B cell (primary cell): Measurements from ENCODE around the gene GDF9. TPM values are rescaled to one million over a fixed set of nuclear protein-coding genes. Genes with fewer than 3 reads are reported as not detected.

Experiments used
- ATAC-seq: fragments of 200-7000 bp; cut with Tn5 transposase; one replicate; pipeline ENCODE4 v1.10.0; 2021; ENCODE audit warnings: low read depth, mild to moderate bottlenecking, moderate number of reproducible peaks, moderate library complexity
- CTCF ChIA-PET: fragments of 350-600 bp; sonication (Branson Sonifier 250); formaldehyde crosslinking; loops from one replicate; lab custom pipeline; 2021; ENCODE audit warnings: antibody characterized with exemption, inconsistent platforms; lab: Charles Lee
- POLR2A ChIA-PET: fragments of 350-600 bp; sonication (Branson Sonifier 250); formaldehyde crosslinking; loops from one replicate; lab custom pipeline; 2021; ENCODE audit warnings: antibody characterized with exemption; lab: Charles Lee
- DNase-seq: peaks from one replicate; pipeline ENCODE4 v3.0.0; 2013
- H2AFZ ChIP-seq: 2 replicates; pipeline ENCODE4 v1.6.1; 2012; ENCODE audit warnings: mild to moderate bottlenecking, low read depth, low read length; ENCODE audit not compliant: insufficient read depth, poor library complexity, severe bottlenecking
- H3K27ac ChIP-seq, 2 donors: 1 replicate in 1 of 2; 2 replicates in 1 of 2; pipeline ENCODE4 v1.5.1; 2012 to 2013; ENCODE audit warnings: low read length in 2 of 2, mild to moderate bottlenecking in 2 of 2, moderate library complexity in 1 of 2
- H3K27me3 ChIP-seq, 4 experiments: fragments of 200-600 bp in 1 of 4; sonication (generic) in 1 of 4; replicated peaks in 1 of 4; 1 replicate in 2 of 4; 2 replicates in 2 of 4; pipeline versions ENCODE4 v1.6.1 to v1.7.0; 2013 to 2016; ENCODE audit warnings: low read length in 3 of 4, mild to moderate bottlenecking in 2 of 4, mixed read lengths in 1 of 4, moderate library complexity in 1 of 4; ENCODE audit not compliant: insufficient read depth in 4 of 4, control insufficient read depth in 3 of 4; ENCODE audit errors: control extremely low read depth in 1 of 4
- H3K36me3 ChIP-seq, 2 experiments: replicated peaks in 1 of 2; 1 replicate in 1 of 2; 2 replicates in 1 of 2; pipeline versions ENCODE4 v1.6.1 to v1.7.1; 2013; ENCODE audit warnings: low read length in 1 of 2; ENCODE audit not compliant: insufficient read depth in 2 of 2, control insufficient read depth in 1 of 2; ENCODE audit errors: control extremely low read depth in 1 of 2, extremely low read depth in 1 of 2
- H3K4me1 ChIP-seq, 2 donors: fragments of 200-600 bp in 1 of 2; sonication (generic) in 1 of 2; 1 replicate in 1 of 2; 2 replicates in 1 of 2; pipeline versions ENCODE4 v1.5.1 to v1.6.1; 2013 to 2017; ENCODE audit warnings: low read length in 2 of 2; ENCODE audit not compliant: control insufficient read depth in 2 of 2, insufficient read depth in 2 of 2
- H3K4me2 ChIP-seq: replicated peaks from 2 replicates; pipeline ENCODE3; 2012; ENCODE audit warnings: mild to moderate bottlenecking, low read depth, low read length; ENCODE audit not compliant: poor library complexity, severe bottlenecking
- H3K4me3 ChIP-seq, 5 experiments: fragments of 200-600 bp in 1 of 5; sonication (generic) in 1 of 5; 1 replicate in 3 of 5; 2 replicates in 2 of 5; pipeline versions ENCODE4 v1.5.1 to v1.7.0; 2011 to 2016; ENCODE audit warnings: low read length in 4 of 5, mild to moderate bottlenecking in 4 of 5, low read depth in 2 of 5, control low read depth in 1 of 5, moderate library complexity in 1 of 5; ENCODE audit not compliant: insufficient read depth in 1 of 5; ENCODE audit errors: control extremely low read depth in 1 of 5, extremely low read depth in 1 of 5
- H3K79me2 ChIP-seq: fragments of 200-600 bp; sonication (generic); one replicate; pipeline ENCODE4 v1.6.0; 2016; ENCODE audit warnings: low read length; ENCODE audit not compliant: control insufficient read depth, insufficient read depth
- H3K9ac ChIP-seq: fragments of 200-600 bp; sonication (generic); 2 replicates; pipeline ENCODE4 v1.6.1; 2017; ENCODE audit warnings: mild to moderate bottlenecking, low read length, moderate library complexity
- H3K9me3 ChIP-seq, 3 donors: one replicate each; pipeline versions ENCODE4 v1.6.1 to v1.7.1; 2013; ENCODE audit warnings: low read length in 2 of 3; ENCODE audit not compliant: control insufficient read depth in 2 of 3, insufficient read depth in 1 of 3; ENCODE audit errors: control extremely low read depth in 1 of 3
- H4K20me1 ChIP-seq: 2 replicates; pipeline ENCODE4 v1.6.0; 2012; ENCODE audit warnings: mild to moderate bottlenecking, low read length; ENCODE audit not compliant: insufficient read depth, control insufficient read depth, poor library complexity, severe bottlenecking
- H3K27ac Mint-ChIP-seq: one replicate; pipeline ENCODE4 v1.8.0; 2021; ENCODE audit warnings: mixed read lengths
- H3K27me3 Mint-ChIP-seq: one replicate; pipeline ENCODE4 v1.8.0; 2021; ENCODE audit warnings: mixed read lengths
- H3K4me1 Mint-ChIP-seq: one replicate; pipeline ENCODE4 v1.8.0; 2021; ENCODE audit warnings: mixed read lengths
- H3K4me3 Mint-ChIP-seq: one replicate; pipeline ENCODE4 v1.8.0; 2021; ENCODE audit warnings: mixed read lengths
- H3K9me3 Mint-ChIP-seq: one replicate; pipeline ENCODE4 v1.8.0; 2022; ENCODE audit warnings: mixed read lengths; ENCODE audit not compliant: insufficient read depth
- EZH2 ChIP-seq: IDR thresholded peaks from 2 replicates; pipeline ENCODE4 v1.6.1; 2012; ENCODE audit warnings: borderline replicate concordance, low read depth, mild to moderate bottlenecking, moderate library complexity, low read length; ENCODE audit not compliant: insufficient read depth, poor library complexity, severe bottlenecking
- WGBS: methylation state at CpG from one replicate; pipeline ENCODE4 v1.1.5; 2013; ENCODE audit warnings: missing lambda C conversion rate; ENCODE audit not compliant: insufficient coverage; 5-methylcytosine and 5-hydroxymethylcytosine counted together
- intact Hi-C: fragments of 100-400 bp; cut with micrococcal nuclease; formaldehyde crosslinking; loops from one replicate; pipeline ENCODE4 v1.10.0; 2022
- polyA plus RNA-seq: library from polyadenylated mRNA; depleted of rRNA; stranded (reverse); fragments of >200 nt; gene quantifications from 2 replicates; pipeline ENCODE4 v1.2.3, GENCODE V29; 2012
- total RNA-seq, 2 donors: library from RNA; stranded (reverse); fragments of 120-200 nt in 1 of 2; gene quantifications; 1 replicate in 1 of 2; 2 replicates in 1 of 2; pipeline versions ENCODE4 v1.2.3 to v1.2.4, GENCODE V29; 2013 to 2022
- TF ChIP-seq, protein P1 (sequence below): fragments of 200-600 bp; IDR thresholded peaks from one replicate; pipeline ENCODE4 v1.8.0; 2022; ENCODE audit warnings: antibody characterized with exemption, mild to moderate bottlenecking

Gene GDF9
- total and polyA plus RNA-seq, 2 donors (not counting 1 experiment from before 2014, with no cell fraction given) = 0.67 to 0.88 TPM

DNA sequence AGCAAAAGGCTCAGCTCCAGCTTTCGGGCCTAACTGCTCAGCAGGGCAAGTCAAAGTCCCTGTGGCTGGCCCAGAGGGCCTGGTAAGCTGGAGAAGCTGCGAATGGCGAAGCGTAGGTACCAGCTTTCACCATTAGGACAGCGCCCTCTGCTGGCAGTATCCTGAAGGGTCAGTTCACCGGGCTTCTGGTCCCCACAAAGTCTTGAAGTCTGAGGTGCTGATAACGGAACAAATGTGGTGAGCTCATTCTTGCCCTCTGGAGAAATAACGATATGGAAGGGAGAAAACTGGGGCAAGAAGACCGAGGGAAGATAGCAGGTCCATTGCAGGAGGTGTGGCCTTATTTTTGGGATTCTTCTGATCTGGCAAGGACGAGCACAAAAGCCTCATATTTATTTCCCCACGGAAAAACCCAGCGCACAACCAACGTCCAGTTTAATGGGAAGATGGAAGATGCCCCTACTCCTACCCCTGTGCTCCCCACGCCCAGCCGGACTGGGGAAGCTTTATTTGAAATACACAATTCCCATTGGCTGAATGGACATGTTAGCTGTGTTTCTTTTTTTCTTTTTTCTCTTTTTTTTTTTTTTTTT, 46.0 kb downstream of the GDF9 start:
- Histone ChIP-seq H3K4me1 (peaks cover 27% of the 10 kb centered on the region in 2 donors), H3K9me3 (peaks cover 0 to 3% (median 0%) of the 10 kb centered on the region in 3 donors), H4K20me1 (no peaks in the 10 kb centered on the region), H2AFZ (peak overlapping the region; percentile 69), H3K27ac (no peak overlapping the region), H3K9ac (peak overlapping the region; percentile 40), H3K4me3 (peak overlapping the region in 3 of 5 experiments; percentile 23 to 39 (median 28)), H3K36me3 (no peaks in the 10 kb centered on the region), H3K79me2 (no peaks in the 10 kb centered on the region), H3K4me2 (peak overlapping the region; percentile 64), H3K27me3 (peaks cover 0 to 54% (median 25%) of the 10 kb centered on the region in 4 experiments)
- TF ChIP-seq, protein P1, sequence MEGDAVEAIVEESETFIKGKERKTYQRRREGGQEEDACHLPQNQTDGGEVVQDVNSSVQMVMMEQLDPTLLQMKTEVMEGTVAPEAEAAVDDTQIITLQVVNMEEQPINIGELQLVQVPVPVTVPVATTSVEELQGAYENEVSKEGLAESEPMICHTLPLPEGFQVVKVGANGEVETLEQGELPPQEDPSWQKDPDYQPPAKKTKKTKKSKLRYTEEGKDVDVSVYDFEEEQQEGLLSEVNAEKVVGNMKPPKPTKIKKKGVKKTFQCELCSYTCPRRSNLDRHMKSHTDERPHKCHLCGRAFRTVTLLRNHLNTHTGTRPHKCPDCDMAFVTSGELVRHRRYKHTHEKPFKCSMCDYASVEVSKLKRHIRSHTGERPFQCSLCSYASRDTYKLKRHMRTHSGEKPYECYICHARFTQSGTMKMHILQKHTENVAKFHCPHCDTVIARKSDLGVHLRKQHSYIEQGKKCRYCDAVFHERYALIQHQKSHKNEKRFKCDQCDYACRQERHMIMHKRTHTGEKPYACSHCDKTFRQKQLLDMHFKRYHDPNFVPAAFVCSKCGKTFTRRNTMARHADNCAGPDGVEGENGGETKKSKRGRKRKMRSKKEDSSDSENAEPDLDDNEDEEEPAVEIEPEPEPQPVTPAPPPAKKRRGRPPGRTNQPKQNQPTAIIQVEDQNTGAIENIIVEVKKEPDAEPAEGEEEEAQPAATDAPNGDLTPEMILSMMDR = peak; percentile 88
- no peak for TF ChIP-seq EZH2
- DNase-seq (peak; percentile 89), ATAC-seq (peak; percentile 89)
- CTCF ChIA-PET = interaction anchor here (0.6 to 6.2 kb wide), 49 partner anchors 9 to 582 kb away, joined by 3 to 66 read pairs (median 4); partner anchors contain the start of genes CCNI2, KIF3A and SHROOM1
- WGBS = 2% methylated on average over 9 of the region's 15 CpGs
- intact Hi-C loops = loop anchor here (1.0 kb wide), 3 partner anchors 294 to 435 kb away; no protein-coding TSS in a partner anchor
- Mint-ChIP-seq H3K4me1 (peaks cover 13% of the 10 kb centered on the region), H3K9me3 (no peaks in the 10 kb centered on the region), H3K27me3 (peaks cover 21% of the 10 kb centered on the region), H3K27ac (no peak overlapping the region), H3K4me3 (peak overlapping the region; percentile 55)
- POLR2A ChIA-PET = interaction anchor here (0.7 kb wide), 2 partner anchors 142 to 319 kb away, joined by 4 to 6 read pairs; no protein-coding TSS in a partner anchor

DNA sequence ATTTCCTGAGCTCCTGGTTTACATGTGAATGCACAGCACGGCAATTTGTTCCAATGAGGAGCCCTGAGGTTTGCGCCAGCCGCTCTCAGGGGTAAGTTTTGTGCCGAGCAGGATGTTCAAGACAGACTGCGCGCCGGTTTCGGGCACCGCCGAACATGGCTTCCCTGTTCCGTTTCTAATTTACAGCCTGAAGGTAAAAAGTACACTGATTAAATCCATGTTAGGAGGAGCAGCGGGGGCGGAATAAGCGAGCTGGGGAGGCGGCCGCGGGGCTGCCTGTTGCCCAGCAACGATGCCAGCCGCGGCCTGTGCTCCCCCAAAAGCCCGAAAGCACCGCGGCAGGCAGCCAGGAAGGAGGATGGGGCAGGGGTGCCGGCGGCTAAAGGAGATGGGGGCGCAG, 46.8 kb downstream of the GDF9 start:
- ChIA-PET POLR2A (no interaction called here), CTCF (interaction anchor here (0.7 to 6.2 kb wide), 37 partner anchors 10 to 581 kb away, joined by 3 to 66 read pairs (median 4); partner anchors contain the start of genes CCNI2, KIF3A and SHROOM1)
- Histone ChIP-seq H3K4me2 (peak overlapping the region; percentile 64), H3K4me1 (peaks cover 21 to 24% of the 10 kb centered on the region in 2 donors), H3K36me3 (no peaks in the 10 kb centered on the region), H3K4me3 (peak overlapping the region in 4 of 5 experiments; percentile 23 to 39 (median 28)), H3K9ac (peak overlapping the region; percentile 40), H3K9me3 (peaks cover 0 to 5% (median 0%) of the 10 kb centered on the region in 3 donors), H3K27me3 (peaks cover 0 to 51% (median 20%) of the 10 kb centered on the region in 4 experiments), H2AFZ (peak overlapping the region; percentile 69), H3K27ac (no peak overlapping the region), H4K20me1 (no peaks in the 10 kb centered on the region), H3K79me2 (no peaks in the 10 kb centered on the region)
- Mint-ChIP-seq H3K9me3 (no peaks in the 10 kb centered on the region), H3K27ac (no peak overlapping the region), H3K27me3 (peaks cover 14% of the 10 kb centered on the region), H3K4me3 (peak overlapping the region; percentile 77), H3K4me1 (peaks cover 13% of the 10 kb centered on the region)
- 6% methylated on average over 23 of the region's 26 CpGs for WGBS
- ATAC-seq (peak; percentile 15), DNase-seq (peak; percentile 48)
- TF ChIP-seq, protein P1 = no peak
- TF ChIP-seq EZH2 = no peak
- intact Hi-C loops = no loop called here
